Measurements from ENCODE around the gene ZFAND6.
"Not testable (repeated sequence)": the region's sequence is repeated elsewhere in the genome, so short reads cannot be mapped to it uniquely, and the experiment has no call there.

ZFAND6 gene

GRCh38 chr15:80140909-80141308 lies 81.4 kb downstream of the ZFAND6 start:
- H3K36me3 Mint-ChIP-seq = peaks cover 9% of the 10 kb centered on the region
- H3K4me3 Mint-ChIP-seq = no peak overlapping the region
- H3K9me3 Mint-ChIP-seq = peaks cover 4% of the 10 kb centered on the region
- H3K27ac Mint-ChIP-seq = no peak overlapping the region
- H3K4me1 Mint-ChIP-seq = no peaks in the 10 kb centered on the region
- H3K27me3 Mint-ChIP-seq = no peaks in the 10 kb centered on the region

GRCh38 chr15:80141916-80142598 lies 82.6 kb downstream of the ZFAND6 start:
- H3K4me1 Mint-ChIP-seq = no peaks in the 10 kb centered on the region
- H3K36me3 Mint-ChIP-seq = peaks cover 9% of the 10 kb centered on the region
- no peak overlapping the region for H3K4me3 Mint-ChIP-seq
- H3K9me3 Mint-ChIP-seq = peaks cover 4% of the 10 kb centered on the region
- H3K27ac Mint-ChIP-seq = no peak overlapping the region
- no peaks in the 10 kb centered on the region for H3K27me3 Mint-ChIP-seq

- Mint-ChIP-seq H3K4me3 (no peak overlapping the region), H3K4me1 (no peaks in the 10 kb centered on the region), H3K27me3 (no peaks in the 10 kb centered on the region), H3K9me3 (peaks cover 4% of the 10 kb centered on the region), H3K36me3 (peaks cover 7% of the 10 kb centered on the region), H3K27ac (no peak overlapping the region)
These were observed 83.2 kb downstream of the ZFAND6 start for GRCh38 chr15:80142646-80143045.

- peak overlapping the region; percentile 5 for H3K4me3 Mint-ChIP-seq
- H3K27ac Mint-ChIP-seq = no peak overlapping the region
- H3K36me3 Mint-ChIP-seq = no peaks in the 10 kb centered on the region
- no peaks in the 10 kb centered on the region for H3K27me3 Mint-ChIP-seq
- H3K9me3 Mint-ChIP-seq = no peaks in the 10 kb centered on the region
- peaks cover 20% of the 10 kb centered on the region for H3K4me1 Mint-ChIP-seq
These were observed 91.7 kb downstream of the ZFAND6 start for GRCh38 chr15:80151148-80151547.

- H3K4me1 Mint-ChIP-seq = peaks cover 20% of the 10 kb centered on the region
- H3K36me3 Mint-ChIP-seq = no peaks in the 10 kb centered on the region
- no peaks in the 10 kb centered on the region for H3K9me3 Mint-ChIP-seq
- no peak overlapping the region for H3K27ac Mint-ChIP-seq
- no peaks in the 10 kb centered on the region for H3K27me3 Mint-ChIP-seq
- peak overlapping the region; percentile 83 for H3K4me3 Mint-ChIP-seq
These were observed 92.1 kb downstream of the ZFAND6 start for GRCh38 chr15:80151576-80151975.

- H3K9me3 Mint-ChIP-seq = no peaks in the 10 kb centered on the region
- H3K27me3 Mint-ChIP-seq = no peaks in the 10 kb centered on the region
- no peaks in the 10 kb centered on the region for H3K36me3 Mint-ChIP-seq
- peak overlapping the region; percentile 83 for H3K4me3 Mint-ChIP-seq
- H3K4me1 Mint-ChIP-seq = peaks cover 20% of the 10 kb centered on the region
- H3K27ac Mint-ChIP-seq = peak overlapping the region; percentile 71
These were observed 92.9 kb downstream of the ZFAND6 start for GRCh38 chr15:80152180-80152895.

- Mint-ChIP-seq H3K4me1 (peaks cover 20% of the 10 kb centered on the region), H3K9me3 (no peaks in the 10 kb centered on the region), H3K36me3 (no peaks in the 10 kb centered on the region), H3K4me3 (peak within 1 kb of the TSS; percentile 91), H3K27me3 (no peaks in the 10 kb centered on the region), H3K27ac (peak within 1 kb of the TSS; percentile 84)
These were observed 93.7 kb downstream of the ZFAND6 start, which contains the start of gene FAH for GRCh38 chr15:80152896-80153876. Gene FAH, plus strand, starts transcription at chr15:80152999. Its CDS starts 56 bp downstream, at chr15:80153055.

- peak overlapping the region; percentile 91 for H3K4me3 Mint-ChIP-seq
- H3K27me3 Mint-ChIP-seq = no peaks in the 10 kb centered on the region
- peaks cover 20% of the 10 kb centered on the region for H3K4me1 Mint-ChIP-seq
- no peaks in the 10 kb centered on the region for H3K9me3 Mint-ChIP-seq
- no peak overlapping the region for H3K27ac Mint-ChIP-seq
- no peaks in the 10 kb centered on the region for H3K36me3 Mint-ChIP-seq
These were observed 94.4 kb downstream of the ZFAND6 start for GRCh38 chr15:80153900-80154299.

GRCh38 chr15:80154336-80154735 lies 94.9 kb downstream of the ZFAND6 start:
- H3K4me1 Mint-ChIP-seq = peaks cover 20% of the 10 kb centered on the region
- no peak overlapping the region for H3K27ac Mint-ChIP-seq
- no peaks in the 10 kb centered on the region for H3K9me3 Mint-ChIP-seq
- no peaks in the 10 kb centered on the region for H3K27me3 Mint-ChIP-seq
- H3K36me3 Mint-ChIP-seq = no peaks in the 10 kb centered on the region
- no peak overlapping the region for H3K4me3 Mint-ChIP-seq

GRCh38 chr15:80155001-80155377 lies 95.5 kb downstream of the ZFAND6 start:
- no peaks in the 10 kb centered on the region for H3K9me3 Mint-ChIP-seq
- peak overlapping the region; percentile 2 for H3K27ac Mint-ChIP-seq
- H3K4me3 Mint-ChIP-seq = no peak overlapping the region
- H3K36me3 Mint-ChIP-seq = no peaks in the 10 kb centered on the region
- H3K4me1 Mint-ChIP-seq = peaks cover 20% of the 10 kb centered on the region
- no peaks in the 10 kb centered on the region for H3K27me3 Mint-ChIP-seq

GRCh38 chr15:80155378-80156175 lies 96.1 kb downstream of the ZFAND6 start:
- not testable (repeated sequence) for H3K4me3 Mint-ChIP-seq

GRCh38 chr15:80156176-80156720 lies 96.8 kb downstream of the ZFAND6 start:
- no peaks in the 10 kb centered on the region for H3K9me3 Mint-ChIP-seq
- H3K27ac Mint-ChIP-seq = no peak overlapping the region
- no peaks in the 10 kb centered on the region for H3K27me3 Mint-ChIP-seq
- no peak overlapping the region for H3K4me3 Mint-ChIP-seq
- no peaks in the 10 kb centered on the region for H3K36me3 Mint-ChIP-seq
- H3K4me1 Mint-ChIP-seq = peaks cover 29% of the 10 kb centered on the region

More at GRCh38 chr15:80155378-80156175, 96.1 kb downstream of the ZFAND6 start:
- H3K9me3 Mint-ChIP-seq, H3K36me3 Mint-ChIP-seq, H3K27me3 Mint-ChIP-seq: not testable (repeated sequence)
- Mint-ChIP-seq H3K27ac (peak overlapping the region; percentile 13), H3K4me1 (peaks cover 22% of the 10 kb centered on the region)

GRCh38 chr15:80157215-80157614 lies 97.7 kb downstream of the ZFAND6 start:
- Mint-ChIP-seq H3K36me3 (peaks cover 3% of the 10 kb centered on the region), H3K4me1 (peaks cover 26% of the 10 kb centered on the region), H3K27me3 (no peaks in the 10 kb centered on the region), H3K4me3 (no peak overlapping the region), H3K27ac (no peak overlapping the region), H3K9me3 (no peaks in the 10 kb centered on the region)

GRCh38 chr15:80159301-80159700 lies 99.8 kb downstream of the ZFAND6 start:
- Mint-ChIP-seq H3K36me3 (peaks cover 11% of the 10 kb centered on the region), H3K27ac (no peak overlapping the region), H3K27me3 (no peaks in the 10 kb centered on the region), H3K4me3 (no peak overlapping the region), H3K9me3 (no peaks in the 10 kb centered on the region), H3K4me1 (peaks cover 14% of the 10 kb centered on the region)
